Smooth muscle cell (in vitro differentiated cells): ENCODE data around the gene PKHD1. TPM values are rescaled to one million over a fixed set of nuclear protein-coding genes. Genes with fewer than 3 reads are reported as not detected.

Source experiments
- DNase-seq: peaks from one replicate; lab custom pipeline; 2025; ENCODE audit not compliant: unreplicated experiment; lab: John Stamatoyannopoulos, UW
- H2AFZ ChIP-seq: fragments of 200-600 bp; sonication (generic); 2 replicates; pipeline ENCODE4 v1.6.0; 2016; ENCODE audit warnings: antibody characterized with exemption, low read depth, mild to moderate bottlenecking
- H3F3A ChIP-seq: fragments of 200-600 bp; sonication (generic); 2 replicates; pipeline ENCODE4 v1.6.0; 2017; ENCODE audit warnings: antibody characterized with exemption, low read depth
- H3K27ac ChIP-seq: fragments of 200-600 bp; sonication (generic); 2 replicates; pipeline ENCODE4 v1.5.1; 2016; ENCODE audit warnings: low read depth, mild to moderate bottlenecking
- H3K27me3 ChIP-seq: fragments of 200-600 bp; sonication (generic); 2 replicates; pipeline ENCODE4 v1.6.1; 2016; ENCODE audit warnings: low read depth, mild to moderate bottlenecking
- H3K36me3 ChIP-seq: fragments of 200-600 bp; sonication (generic); 2 replicates; pipeline ENCODE4 v1.5.1; 2016; ENCODE audit warnings: low read depth
- H3K4me1 ChIP-seq: fragments of 200-600 bp; sonication (generic); 2 replicates; pipeline ENCODE4 v1.5.1; 2016; ENCODE audit warnings: low read depth
- H3K4me2 ChIP-seq: fragments of 200-600 bp; sonication (generic); 2 replicates; pipeline ENCODE4 v1.6.0; 2016; ENCODE audit warnings: mild to moderate bottlenecking
- H3K4me3 ChIP-seq: fragments of 200-600 bp; sonication (generic); 2 replicates; pipeline ENCODE4 v1.5.1; 2016; ENCODE audit warnings: mild to moderate bottlenecking
- H3K79me2 ChIP-seq: fragments of 200-600 bp; sonication (generic); 2 replicates; pipeline ENCODE4 v1.6.0; 2016; ENCODE audit warnings: low read depth, mild to moderate bottlenecking
- H3K9ac ChIP-seq: fragments of 200-600 bp; sonication (generic); 2 replicates; pipeline ENCODE4 v1.6.0; 2016; ENCODE audit warnings: low read depth
- H3K9me3 ChIP-seq: fragments of 200-600 bp; sonication (generic); replicated peaks from 2 replicates; pipeline ENCODE4 v1.5.1; 2016; ENCODE audit warnings: low read depth
- H4K20me1 ChIP-seq: fragments of 200-600 bp; sonication (generic); 2 replicates; pipeline ENCODE4 v1.6.0; 2016; ENCODE audit warnings: low read depth
- CTCF ChIP-seq: fragments of 200-600 bp; sonication (generic); IDR thresholded peaks from 2 replicates; pipeline ENCODE4 v1.5.1; 2017; ENCODE audit warnings: borderline replicate concordance, mild to moderate bottlenecking, antibody characterized with exemption; ENCODE audit not compliant: insufficient read depth, poor library complexity, severe bottlenecking
- WGBS: methylation state at CpG from one replicate; pipeline ENCODE4 v1.1.7; 2016; ENCODE audit warnings: low lambda C conversion rate; 5-methylcytosine and 5-hydroxymethylcytosine counted together
- polyA plus RNA-seq: library from polyadenylated mRNA; unstranded; fragments of >200 nt; fragmentation: Nextera tagmentation; extraction: Ambion mirVana; gene quantifications from 2 replicates; pipeline ENCODE4 v1.2.1, GENCODE V29; 2016
- total RNA-seq: library from RNA; depleted of rRNA; stranded (reverse); fragments of >200 nt; gene quantifications from 2 replicates; pipeline ENCODE4 v1.2.3, GENCODE V29; 2014

The PKHD1 gene
- total and polyA plus RNA-seq, 2 experiments from 2014 or later: not detected

GRCh38 chr6:51792273-51793030 lies 295.0 kb downstream of the PKHD1 start:
- Histone ChIP-seq H4K20me1 (no peaks in the 10 kb centered on the region), H3K9me3 (no peaks in the 10 kb centered on the region), H3K4me2 (no peak overlapping the region), H3K4me3 (no peak overlapping the region), H3K36me3 (no peaks in the 10 kb centered on the region), H3K4me1 (no peaks in the 10 kb centered on the region), H3K9ac (no peak overlapping the region), H3F3A (no peaks in the 10 kb centered on the region), H2AFZ (no peak overlapping the region), H3K79me2 (no peaks in the 10 kb centered on the region), H3K27ac (no peak overlapping the region), H3K27me3 (no peaks in the 10 kb centered on the region)
- WGBS: 83% methylated on average over 1 of the region's 1 CpG
- no peak for TF ChIP-seq CTCF
- no peak for DNase-seq

GRCh38 chr6:51790946-51791345 lies 296.5 kb downstream of the PKHD1 start:
- 86% methylated on average over 5 of the region's 5 CpGs for WGBS

GRCh38 chr6:51788121-51788520 lies 299.3 kb downstream of the PKHD1 start:
- no peak overlapping the region for H3K4me3 ChIP-seq
- no peak for DNase-seq
- 78% methylated on average over 1 of the region's 1 CpG for WGBS
- no peaks in the 10 kb centered on the region for H3K79me2 ChIP-seq
- H3K9ac ChIP-seq: no peak overlapping the region
- no peaks in the 10 kb centered on the region for H3K4me1 ChIP-seq
- no peak overlapping the region for H3K4me2 ChIP-seq
- no peaks in the 10 kb centered on the region for H3F3A ChIP-seq
- TF ChIP-seq CTCF: no peak
- no peaks in the 10 kb centered on the region for H3K27me3 ChIP-seq
- H4K20me1 ChIP-seq: no peaks in the 10 kb centered on the region
- no peak overlapping the region for H3K27ac ChIP-seq
- H3K36me3 ChIP-seq: no peaks in the 10 kb centered on the region
- H3K9me3 ChIP-seq: no peaks in the 10 kb centered on the region
- no peak overlapping the region for H2AFZ ChIP-seq

More at GRCh38 chr6:51790946-51791345, 296.5 kb downstream of the PKHD1 start:
- Histone ChIP-seq H3K79me2 (no peaks in the 10 kb centered on the region), H3K27me3 (no peaks in the 10 kb centered on the region), H3K27ac (no peak overlapping the region), H3K9me3 (no peaks in the 10 kb centered on the region), H3F3A (no peaks in the 10 kb centered on the region), H3K9ac (no peak overlapping the region), H3K4me1 (no peaks in the 10 kb centered on the region), H3K4me2 (no peak overlapping the region), H3K4me3 (no peak overlapping the region), H3K36me3 (no peaks in the 10 kb centered on the region), H2AFZ (no peak overlapping the region), H4K20me1 (no peaks in the 10 kb centered on the region)
- TF ChIP-seq CTCF: no peak
- no peak for DNase-seq

- no peaks in the 10 kb centered on the region for H3K79me2 ChIP-seq
- no peaks in the 10 kb centered on the region for H3K27me3 ChIP-seq
- H3K4me1 ChIP-seq: no peaks in the 10 kb centered on the region
- H3K9ac ChIP-seq: no peak overlapping the region
- H2AFZ ChIP-seq: no peak overlapping the region
- WGBS: 72% methylated on average over 2 of the region's 2 CpGs
- H3K4me2 ChIP-seq: no peak overlapping the region
- no peaks in the 10 kb centered on the region for H3K36me3 ChIP-seq
- DNase-seq: no peak
- H3K27ac ChIP-seq: no peak overlapping the region
- no peaks in the 10 kb centered on the region for H3F3A ChIP-seq
- no peaks in the 10 kb centered on the region for H4K20me1 ChIP-seq
- H3K4me3 ChIP-seq: no peak overlapping the region
- no peaks in the 10 kb centered on the region for H3K9me3 ChIP-seq
- no peak for TF ChIP-seq CTCF
These were observed 308.7 kb downstream of the PKHD1 start for GRCh38 chr6:51778666-51779065.
